Measurements from ENCODE around the gene NPR3.

The NPR3 gene

GRCh38 chr5:32690666-32691065, 20.5 kb upstream of the NPR3 start:
- no peak overlapping the region for H3K9ac ChIP-seq (ENCODE audit: low read length)
- no peaks in the 10 kb centered on the region for H3K9me2 ChIP-seq (ENCODE audit: low read depth, low read length)
- H3K27me3 ChIP-seq (ENCODE audit: insufficient read depth, low read length), result no peaks in the 10 kb centered on the region

GRCh38 chr5:32692036-32692746, 18.9 kb upstream of the NPR3 start:
- no peak overlapping the region for H3K9ac ChIP-seq (ENCODE audit: low read length)
- H3F3A ChIP-seq (ENCODE audit: insufficient read depth, low read length), result no peaks in the 10 kb centered on the region
- no peaks in the 10 kb centered on the region for H3K4me1 ChIP-seq (ENCODE audit: insufficient read depth, low read length, severe bottlenecking)
- TF ChIP-seq, protein P1, sequence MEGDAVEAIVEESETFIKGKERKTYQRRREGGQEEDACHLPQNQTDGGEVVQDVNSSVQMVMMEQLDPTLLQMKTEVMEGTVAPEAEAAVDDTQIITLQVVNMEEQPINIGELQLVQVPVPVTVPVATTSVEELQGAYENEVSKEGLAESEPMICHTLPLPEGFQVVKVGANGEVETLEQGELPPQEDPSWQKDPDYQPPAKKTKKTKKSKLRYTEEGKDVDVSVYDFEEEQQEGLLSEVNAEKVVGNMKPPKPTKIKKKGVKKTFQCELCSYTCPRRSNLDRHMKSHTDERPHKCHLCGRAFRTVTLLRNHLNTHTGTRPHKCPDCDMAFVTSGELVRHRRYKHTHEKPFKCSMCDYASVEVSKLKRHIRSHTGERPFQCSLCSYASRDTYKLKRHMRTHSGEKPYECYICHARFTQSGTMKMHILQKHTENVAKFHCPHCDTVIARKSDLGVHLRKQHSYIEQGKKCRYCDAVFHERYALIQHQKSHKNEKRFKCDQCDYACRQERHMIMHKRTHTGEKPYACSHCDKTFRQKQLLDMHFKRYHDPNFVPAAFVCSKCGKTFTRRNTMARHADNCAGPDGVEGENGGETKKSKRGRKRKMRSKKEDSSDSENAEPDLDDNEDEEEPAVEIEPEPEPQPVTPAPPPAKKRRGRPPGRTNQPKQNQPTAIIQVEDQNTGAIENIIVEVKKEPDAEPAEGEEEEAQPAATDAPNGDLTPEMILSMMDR (IDR thresholded peaks at IDR 0.05; ENCODE audit: low read length), result no peak
- TF ChIP-seq EZH2 (IDR thresholded peaks at IDR 0.05; ENCODE audit: borderline replicate concordance, low read length), result no peak
- H3K79me2 ChIP-seq (ENCODE audit: insufficient read depth, low read length), result no peaks in the 10 kb centered on the region
- H3K9me3 ChIP-seq (ENCODE audit: low read length), result no peaks in the 10 kb centered on the region
- no peak overlapping the region for H3K27ac ChIP-seq (ENCODE audit: low read depth, low read length, poor library complexity, severe bottlenecking)
- H4K20me1 ChIP-seq (ENCODE audit: insufficient read depth, low read length), result no peaks in the 10 kb centered on the region
- H3K4me2 ChIP-seq (ENCODE audit: low read length), result no peak overlapping the region
- no peaks in the 10 kb centered on the region for H3K9me2 ChIP-seq (ENCODE audit: low read depth, low read length)
- H3K36me3 ChIP-seq (ENCODE audit: insufficient read depth, low read length), result no peaks in the 10 kb centered on the region
- no peak overlapping the region for H2AFZ ChIP-seq (ENCODE audit: low read length)
- H3K27me3 ChIP-seq (ENCODE audit: insufficient read depth, low read length), result no peaks in the 10 kb centered on the region
- no peak overlapping the region for H3K4me3 ChIP-seq (ENCODE audit: low read depth, low read length, poor library complexity, severe bottlenecking)

More at GRCh38 chr5:32690666-32691065, 20.5 kb upstream of the NPR3 start:
- Histone ChIP-seq H3K79me2 (ENCODE audit: insufficient read depth, low read length) (no peaks in the 10 kb centered on the region), H3K4me2 (ENCODE audit: low read length) (no peak overlapping the region), H3K36me3 (ENCODE audit: insufficient read depth, low read length) (no peaks in the 10 kb centered on the region), H4K20me1 (ENCODE audit: insufficient read depth, low read length) (no peaks in the 10 kb centered on the region), H3K27ac (ENCODE audit: low read depth, low read length, poor library complexity, severe bottlenecking) (no peak overlapping the region), H2AFZ (ENCODE audit: low read length) (no peak overlapping the region), H3K4me3 (ENCODE audit: low read depth, low read length, poor library complexity, severe bottlenecking) (no peak overlapping the region), H3F3A (ENCODE audit: insufficient read depth, low read length) (no peaks in the 10 kb centered on the region), H3K4me1 (ENCODE audit: insufficient read depth, low read length, severe bottlenecking) (no peaks in the 10 kb centered on the region), H3K9me3 (ENCODE audit: low read length) (no peaks in the 10 kb centered on the region)
- no peak for TF ChIP-seq EZH2 (IDR thresholded peaks at IDR 0.05; ENCODE audit: borderline replicate concordance, low read length)
- TF ChIP-seq, protein P1 (IDR thresholded peaks at IDR 0.05; ENCODE audit: low read length), result no peak

DNA sequence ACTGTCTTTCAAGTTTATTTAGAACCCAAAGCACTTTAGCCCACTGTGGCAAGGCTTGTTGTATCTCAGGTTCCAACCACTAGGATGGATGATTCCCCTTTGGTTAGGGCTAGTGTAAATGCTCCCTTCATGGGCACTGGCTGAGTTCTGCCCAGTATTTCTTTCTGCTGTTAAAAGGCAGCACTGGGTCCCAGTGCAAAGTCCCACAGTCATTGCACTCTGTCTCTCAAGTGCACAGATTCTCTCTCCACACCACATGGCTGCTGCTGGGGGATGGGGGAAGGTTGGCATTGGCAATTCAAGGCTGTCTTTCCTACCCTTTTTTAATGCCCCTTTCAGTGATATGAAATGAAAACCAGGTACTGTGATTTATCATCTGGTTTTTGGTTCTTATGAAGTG, 7.2 kb upstream of the NPR3 start:
- Histone ChIP-seq H3K27ac (ENCODE audit: low read depth, low read length, poor library complexity, severe bottlenecking) (no peak overlapping the region), H3K9me3 (ENCODE audit: low read length) (no peaks in the 10 kb centered on the region), H3K4me2 (ENCODE audit: low read length) (no peak overlapping the region), H3K4me3 (ENCODE audit: low read depth, low read length, poor library complexity, severe bottlenecking) (no peak overlapping the region), H3K4me1 (ENCODE audit: insufficient read depth, low read length, severe bottlenecking) (no peaks in the 10 kb centered on the region), H2AFZ (ENCODE audit: low read length) (no peak overlapping the region), H3F3A (ENCODE audit: insufficient read depth, low read length) (no peaks in the 10 kb centered on the region), H3K9me2 (ENCODE audit: low read depth, low read length) (no peaks in the 10 kb centered on the region), H3K27me3 (ENCODE audit: insufficient read depth, low read length) (no peaks in the 10 kb centered on the region), H3K9ac (ENCODE audit: low read length) (no peak overlapping the region), H4K20me1 (ENCODE audit: insufficient read depth, low read length) (no peaks in the 10 kb centered on the region), H3K79me2 (ENCODE audit: insufficient read depth, low read length) (no peaks in the 10 kb centered on the region), H3K36me3 (ENCODE audit: insufficient read depth, low read length) (no peaks in the 10 kb centered on the region)
- TF ChIP-seq EZH2 (IDR thresholded peaks at IDR 0.05; ENCODE audit: borderline replicate concordance, low read length), result no peak
- TF ChIP-seq, protein P1 (IDR thresholded peaks at IDR 0.05; ENCODE audit: low read length), result no peak

Data from OCI-LY1 (cell line).